NOMO-1 treated with dmso at 0.1 percent for 144 hours (cell line): Measurements from ENCODE around the gene COX6A2.
A peak's percentile ranks its signal among the peaks of the same experiment; 100 is the strongest.
"Not testable (repeated sequence)": the region's sequence is repeated elsewhere in the genome, so short reads cannot be mapped to it uniquely, and the experiment has no call there.

ENCODE experiments used
- DNase-seq: peaks from one replicate; lab custom pipeline; 2025; ENCODE audit not compliant: unreplicated experiment; lab: John Stamatoyannopoulos, UW

Gene COX6A2

DNA sequence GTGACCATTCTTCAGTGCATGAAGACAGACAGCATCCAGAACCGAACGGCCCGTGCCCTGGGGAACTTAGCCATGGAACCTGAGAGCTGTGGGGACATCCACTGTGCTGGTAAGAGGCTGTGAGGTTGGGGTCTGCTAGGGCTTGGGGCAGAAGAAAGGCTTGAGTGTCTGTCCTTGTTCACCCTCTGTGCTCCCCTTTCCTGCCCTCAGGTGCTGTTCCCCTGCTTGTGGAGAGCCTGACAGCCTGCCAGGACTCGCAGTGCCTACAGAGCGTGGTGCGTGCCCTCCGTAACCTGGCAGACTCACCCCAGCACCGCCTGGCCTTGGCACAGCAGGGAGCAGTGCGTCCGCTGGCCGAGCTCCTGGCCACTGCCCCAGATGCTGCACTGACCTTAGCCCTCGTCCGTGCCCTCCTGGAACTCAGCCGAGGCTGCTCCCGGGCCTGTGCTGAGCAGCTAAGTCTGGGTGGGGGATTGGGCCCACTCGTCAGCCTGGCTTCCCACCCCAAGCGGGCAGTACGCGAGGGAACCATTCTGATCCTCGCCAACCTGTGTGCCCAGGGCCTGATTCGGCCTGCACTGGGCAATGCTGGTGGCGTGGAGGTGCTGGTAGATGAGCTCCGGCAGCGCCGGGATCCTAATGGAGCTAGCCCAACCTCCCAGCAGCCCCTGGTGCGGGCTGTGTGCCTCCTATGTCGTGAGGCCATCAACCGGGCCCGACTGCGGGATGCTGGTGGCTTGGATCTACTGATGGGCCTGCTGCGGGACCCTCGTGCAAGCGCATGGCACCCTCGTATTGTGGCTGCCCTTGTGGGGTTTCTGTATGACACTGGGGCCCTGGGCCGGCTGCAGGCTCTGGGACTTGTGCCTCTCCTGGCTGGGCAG is 34.0 kb upstream of the COX6A2 start:
- no peak for DNase-seq

DNA sequence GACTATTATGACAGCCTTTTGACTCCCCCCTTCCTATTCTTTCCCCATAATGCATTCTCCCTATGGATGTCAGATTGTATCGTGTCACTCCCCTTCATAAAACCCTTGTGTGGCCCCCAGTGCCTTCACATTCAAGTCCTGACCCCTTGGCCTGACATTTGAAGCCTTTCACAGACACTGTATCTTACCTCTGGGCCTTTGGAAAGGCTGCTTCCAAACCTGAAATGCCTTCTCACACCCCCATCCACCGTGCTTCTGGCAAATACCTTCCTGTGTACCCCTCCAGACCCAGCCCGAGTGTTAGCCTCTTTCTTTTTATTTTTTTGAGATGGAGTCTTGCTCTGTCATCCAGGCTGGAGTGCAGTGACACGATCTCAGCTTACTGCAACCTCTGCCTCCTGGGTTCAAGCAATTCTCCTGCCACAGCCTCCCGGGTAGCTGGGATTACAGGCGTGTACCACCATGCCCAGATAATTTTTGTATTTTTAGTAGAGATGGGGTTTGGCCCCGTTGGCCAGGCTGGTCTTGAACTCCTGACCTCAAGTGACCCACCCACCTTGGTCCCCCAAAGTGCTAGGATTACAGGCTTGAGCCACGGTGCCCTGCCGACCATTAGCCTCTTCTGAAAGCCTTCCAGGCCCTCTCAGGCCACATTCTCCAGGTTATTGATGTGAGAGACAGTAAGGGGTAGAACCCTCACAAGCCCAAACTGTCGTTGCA is 33.2 kb upstream of the COX6A2 start:
- DNase-seq: no peak

DNA sequence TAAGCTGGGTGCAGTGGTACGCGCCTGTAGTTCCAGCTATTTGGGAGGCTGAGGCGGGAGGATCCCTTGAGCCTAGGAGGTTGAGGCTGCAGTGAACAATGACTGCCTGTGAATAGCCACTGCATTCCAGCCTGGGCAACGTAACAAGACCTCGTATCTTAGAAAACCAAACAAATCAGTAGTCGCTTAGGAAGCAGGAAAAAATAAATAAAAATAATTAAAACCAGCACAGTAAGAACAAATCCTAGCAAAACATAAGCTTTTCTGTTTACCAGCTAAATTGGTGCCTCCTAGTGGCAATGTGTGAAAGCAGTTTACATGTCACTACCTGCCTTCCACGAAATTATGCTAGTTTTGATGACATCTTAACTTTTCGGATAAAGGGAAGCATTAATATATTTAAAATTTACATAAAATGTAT is 32.4 kb upstream of the COX6A2 start:
- DNase-seq: no peak

DNA sequence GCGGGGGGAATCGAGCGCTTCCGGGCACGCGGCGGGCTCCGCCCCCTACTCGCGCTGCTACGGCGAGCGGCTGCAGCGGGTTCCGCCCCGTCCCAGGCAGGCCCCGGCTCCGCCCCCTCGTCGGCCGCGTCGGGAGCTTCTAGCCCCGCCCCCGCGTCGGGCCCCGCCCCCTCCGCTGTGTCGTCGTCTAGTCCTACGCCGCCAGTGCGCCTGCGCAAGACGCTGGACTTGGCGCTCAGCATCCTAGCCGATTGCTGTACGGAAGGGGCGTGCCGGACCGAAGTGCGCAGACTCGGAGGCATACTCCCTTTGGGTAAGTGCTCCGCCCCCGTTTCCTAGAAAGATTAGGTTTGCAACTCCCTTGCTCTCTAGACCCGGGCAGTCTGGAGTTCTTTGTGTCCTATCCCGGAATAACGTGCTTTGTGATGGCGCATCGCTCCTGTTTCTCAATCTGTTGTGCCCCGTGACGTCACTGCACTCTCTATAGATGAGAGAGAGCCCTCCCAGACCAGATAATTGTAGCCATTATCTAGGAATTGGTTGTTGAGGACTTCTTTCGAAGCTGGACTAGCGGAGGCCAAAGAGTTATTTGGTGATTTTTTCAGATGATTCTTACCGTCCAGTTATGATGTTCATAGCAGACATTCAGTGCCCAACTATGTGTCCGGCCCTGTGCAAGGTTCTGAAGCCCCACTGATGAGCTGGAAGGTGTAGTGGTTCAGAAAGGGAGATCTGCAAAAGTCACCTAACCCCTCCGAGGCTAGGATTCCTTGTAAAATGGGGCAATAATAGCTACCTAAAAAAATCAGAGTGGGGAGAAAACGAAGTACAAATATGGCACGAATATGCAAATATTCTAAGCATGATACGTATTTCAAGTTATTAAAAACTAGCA is 31.8 kb upstream of the COX6A2 start:
- DNase-seq: peak; percentile 96

DNA sequence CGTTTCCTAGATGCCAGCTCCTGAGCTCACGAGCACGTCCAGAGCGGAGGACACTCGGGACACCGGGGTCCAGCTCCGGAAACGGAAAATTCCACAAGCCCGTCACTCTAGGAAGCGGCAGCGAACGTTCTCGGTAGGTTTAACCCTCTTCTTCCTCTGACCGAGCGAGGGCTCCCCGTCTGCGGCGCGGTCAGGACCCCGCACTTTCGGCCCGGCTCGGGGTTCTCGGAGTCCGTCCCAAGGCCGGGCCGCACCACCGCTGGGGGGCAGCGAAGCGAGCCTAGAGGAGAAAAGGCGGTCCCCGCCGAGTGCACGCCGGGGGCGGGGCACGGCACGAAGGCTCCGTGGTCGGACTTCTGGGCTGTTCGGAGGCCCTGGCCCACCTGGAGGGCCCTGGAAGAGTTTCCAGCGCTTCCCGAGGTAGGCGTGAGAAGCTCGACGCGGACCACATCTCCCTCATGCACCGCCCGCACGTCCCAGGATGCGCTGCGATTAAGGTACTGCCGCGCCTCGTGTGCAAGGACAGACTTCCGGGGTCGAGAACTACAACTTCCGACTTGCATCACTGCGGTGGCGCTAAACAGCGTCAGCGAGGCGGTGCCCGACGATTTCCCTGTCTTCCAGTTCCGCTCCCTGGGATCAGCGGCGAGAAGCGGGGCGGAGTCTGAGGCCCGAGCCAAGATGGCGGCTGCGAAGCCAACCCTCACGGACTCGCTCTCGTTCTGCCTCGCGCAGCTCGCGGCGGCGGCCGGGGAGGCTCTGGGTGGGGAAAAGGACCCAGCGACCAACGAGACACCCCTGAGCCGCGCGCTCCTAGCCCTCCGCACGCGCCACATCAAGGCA is 30.9 kb upstream of the COX6A2 start, which contains the start of gene ARMC5:
ARMC5 (plus strand) TSS at position 658 of the 843 bp plus-strand sequence; CDS start at position 682, 24 bp downstream.
- DNase-seq: peak; percentile 98

DNA sequence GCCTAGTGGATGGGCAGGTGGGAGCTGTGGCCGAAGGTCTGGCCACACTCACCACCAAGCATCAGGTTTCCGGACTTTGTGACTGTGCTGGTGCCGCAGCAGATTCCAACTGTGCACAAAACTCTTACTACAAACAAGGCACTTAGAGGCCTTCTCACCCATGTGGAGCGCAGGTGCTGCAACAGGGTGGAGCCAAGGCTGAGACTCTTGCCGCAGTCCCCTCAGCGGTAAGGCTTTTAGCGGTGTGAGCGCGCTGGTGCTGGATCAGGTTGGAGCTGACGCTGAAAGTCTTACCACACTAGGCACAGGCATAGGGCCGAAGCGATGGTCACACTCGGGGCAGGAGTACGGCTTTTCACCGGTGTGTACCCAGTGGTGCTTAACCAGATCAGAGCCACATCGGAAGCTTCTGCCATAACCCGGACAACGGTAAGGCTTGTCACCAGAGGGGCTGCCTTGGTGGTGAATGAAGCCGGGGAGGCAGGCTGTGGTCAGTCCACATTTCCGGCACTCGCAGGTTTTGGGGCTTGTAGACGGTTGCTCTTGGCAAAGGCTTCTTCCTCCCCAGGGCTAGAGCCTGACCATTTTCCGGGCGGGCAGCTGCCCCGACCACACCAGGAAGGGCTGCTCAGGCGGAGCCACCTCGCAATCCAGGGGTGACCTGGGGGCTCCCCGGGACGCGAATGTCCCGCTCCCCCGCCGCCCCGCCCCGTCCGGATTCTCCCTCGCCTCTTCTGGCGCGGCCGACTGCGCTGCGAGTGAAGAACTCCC is 30.1 kb upstream of the COX6A2 start:
- DNase-seq: no peak

DNA sequence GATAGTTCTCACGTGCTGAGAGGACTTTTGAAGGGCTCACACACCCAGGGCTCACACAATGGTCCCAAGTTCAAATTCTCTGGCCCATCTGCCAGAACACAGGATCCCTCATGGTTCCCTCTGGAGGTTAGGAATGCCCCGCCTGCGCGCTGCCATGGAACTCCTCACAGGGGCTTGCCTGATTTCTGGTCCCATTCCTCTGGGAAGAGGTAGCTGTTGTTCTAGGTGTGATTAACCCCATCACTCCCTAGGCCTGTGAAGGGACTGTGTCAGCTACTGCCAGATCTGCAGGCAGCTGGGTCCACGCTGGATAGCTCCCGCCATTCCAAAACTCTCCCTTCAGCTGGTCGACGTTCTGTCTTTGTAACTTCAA is 28.8 kb upstream of the COX6A2 start:
- no peak for DNase-seq

DNA sequence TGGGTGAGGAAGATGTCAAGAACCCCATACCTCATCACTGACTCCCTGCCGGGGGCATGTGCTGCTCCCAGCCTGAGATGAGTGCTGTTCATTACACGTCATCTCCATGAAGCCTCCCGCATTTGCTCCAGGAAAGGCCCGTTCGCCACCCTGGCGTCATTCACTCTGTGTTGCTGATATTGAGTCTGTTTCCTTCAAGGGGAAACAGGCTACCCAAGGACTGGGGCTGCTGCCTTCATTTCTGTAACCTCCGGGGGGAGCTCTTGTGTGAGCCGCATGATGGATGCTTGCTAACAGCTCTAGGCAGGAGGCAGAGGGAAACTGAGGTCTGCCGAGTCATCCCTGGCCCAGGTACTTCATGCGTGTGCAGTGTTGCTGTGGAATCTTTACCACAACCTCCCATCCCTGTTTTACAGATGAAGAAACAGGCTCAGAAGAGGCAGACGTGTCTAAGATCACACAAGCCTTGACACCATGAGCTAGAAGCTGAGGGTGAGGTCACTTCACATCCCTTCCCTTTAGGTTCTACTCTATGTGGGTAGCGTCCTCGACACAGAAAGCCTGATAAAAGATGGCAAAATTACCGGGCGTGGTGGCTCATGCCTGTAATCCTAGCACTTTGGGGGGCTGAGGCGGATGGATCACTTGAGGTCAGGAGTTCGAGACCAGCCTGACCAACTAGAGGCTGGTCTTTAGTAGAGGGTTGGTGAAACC is 27.6 kb upstream of the COX6A2 start:
- DNase-seq: no peak

DNA sequence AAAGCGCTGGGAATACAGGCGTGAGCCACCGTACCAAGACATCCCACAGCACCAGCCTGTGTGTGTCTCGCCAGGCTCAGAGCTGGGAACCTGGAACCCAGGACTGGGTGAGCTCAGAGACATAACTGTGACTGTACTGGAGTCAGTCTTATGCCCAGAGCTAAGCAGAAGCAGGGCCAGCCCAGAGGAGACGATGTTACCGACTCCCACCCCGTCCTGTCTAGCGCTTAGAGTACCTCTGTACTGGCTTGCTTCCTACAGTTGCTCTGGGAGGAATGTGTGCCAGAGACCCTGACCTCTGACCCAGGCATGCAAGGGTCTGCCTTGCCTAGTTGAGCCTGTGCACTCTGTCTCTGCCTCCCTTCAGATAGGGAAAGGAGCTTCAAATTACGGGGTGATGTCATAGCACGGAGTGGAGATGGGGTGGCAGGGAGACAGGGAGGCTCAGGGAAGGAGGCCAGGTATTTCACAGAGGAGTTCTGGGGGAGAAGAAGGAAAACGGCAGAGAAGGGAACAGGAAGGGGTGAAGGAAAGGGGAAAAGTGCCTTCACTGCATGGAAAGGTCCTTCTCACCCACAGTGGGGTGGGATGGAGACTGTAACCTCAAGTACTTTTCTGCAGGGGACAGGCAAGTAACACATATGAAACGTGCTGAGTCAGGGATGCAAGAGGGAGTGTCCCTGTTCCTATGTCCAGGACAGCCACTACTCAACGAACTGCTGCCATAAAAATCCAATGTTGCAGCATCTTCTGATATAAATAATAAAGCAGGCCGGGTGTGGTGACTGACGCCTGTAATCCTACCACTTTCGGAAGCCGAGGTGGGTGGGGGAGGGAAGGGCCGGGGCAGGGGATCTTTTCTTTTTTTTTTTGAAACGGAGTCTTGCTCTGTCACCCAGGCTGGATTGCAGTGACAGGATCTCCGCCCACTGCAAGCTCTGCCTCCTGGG is 25.4 kb upstream of the COX6A2 start:
- DNase-seq: peak; percentile 10

DNA sequence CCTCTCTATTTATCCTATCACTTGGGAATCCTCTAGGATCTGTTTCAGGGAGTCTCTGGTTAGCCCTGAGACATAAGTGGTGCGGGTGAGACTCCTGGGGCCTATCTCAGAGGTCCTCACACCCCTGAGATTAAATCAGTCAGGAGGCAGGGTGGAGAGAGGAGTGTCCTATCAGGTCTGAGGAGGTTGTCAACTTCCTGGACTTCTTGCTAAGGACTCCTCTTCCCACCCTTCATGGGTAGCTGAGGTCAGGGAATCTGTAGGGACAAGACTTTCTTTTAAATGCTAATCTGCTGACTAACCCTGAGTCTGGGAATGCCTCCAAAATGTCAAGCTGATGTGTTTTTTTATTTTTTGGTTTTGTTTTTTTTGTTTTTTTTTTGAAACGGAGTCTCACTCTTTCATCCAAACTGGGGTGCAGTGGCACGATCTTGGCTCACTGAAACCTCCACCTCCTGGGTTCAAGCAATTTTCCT is 24.5 kb upstream of the COX6A2 start:
- no peak for DNase-seq

DNA sequence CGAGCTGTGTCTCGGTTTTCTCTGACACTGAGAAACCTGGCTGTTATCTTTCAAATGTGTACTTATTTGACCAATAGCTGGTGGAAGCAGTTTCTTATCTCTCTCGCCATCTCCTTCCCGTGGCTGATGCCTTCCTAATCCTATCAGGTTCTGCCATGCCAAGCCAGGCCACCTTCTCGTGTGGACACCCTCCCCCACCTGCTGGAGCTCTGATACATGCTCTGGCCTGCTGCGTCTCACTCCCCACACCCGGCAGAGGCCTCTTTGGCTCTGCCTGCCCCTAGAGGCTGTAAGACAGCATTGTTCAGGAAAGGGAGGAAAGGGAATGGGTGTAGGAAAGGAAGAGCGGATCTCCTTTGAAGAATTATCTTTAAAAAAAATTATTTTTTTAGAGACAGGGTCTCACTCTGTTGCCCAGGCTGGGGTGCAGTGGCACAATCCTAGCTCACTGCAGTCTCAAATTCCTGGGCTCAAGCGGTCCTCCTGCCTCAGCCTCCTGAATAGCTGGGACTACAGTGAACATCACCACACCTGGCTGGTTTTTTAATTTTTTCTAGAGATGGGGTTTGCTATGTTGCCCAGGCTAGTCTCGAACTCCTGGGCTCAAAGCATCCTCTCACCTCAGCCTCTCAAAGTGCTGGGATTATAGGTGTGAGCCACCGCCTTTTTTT is 23.7 kb upstream of the COX6A2 start:
- DNase-seq: no peak

DNA sequence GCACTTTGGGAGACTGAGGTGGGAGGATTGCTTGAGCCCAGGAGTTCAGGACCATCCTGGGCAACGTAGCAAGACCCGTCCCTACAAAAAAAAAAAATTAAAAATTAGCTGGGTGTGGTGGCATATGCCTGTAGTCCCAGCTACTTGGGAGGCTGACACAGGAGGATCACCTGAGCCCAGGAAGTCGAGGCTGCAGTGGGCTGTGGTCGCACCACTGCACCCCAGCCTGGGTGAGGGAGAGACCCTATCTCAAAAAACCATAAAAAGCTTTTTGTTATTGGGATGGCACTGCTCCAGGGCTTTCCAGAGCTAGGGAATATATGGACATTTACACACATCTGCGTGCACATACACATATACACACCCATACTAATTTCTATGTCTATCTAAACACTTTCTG is 23.0 kb upstream of the COX6A2 start:
- no peak for DNase-seq

DNA sequence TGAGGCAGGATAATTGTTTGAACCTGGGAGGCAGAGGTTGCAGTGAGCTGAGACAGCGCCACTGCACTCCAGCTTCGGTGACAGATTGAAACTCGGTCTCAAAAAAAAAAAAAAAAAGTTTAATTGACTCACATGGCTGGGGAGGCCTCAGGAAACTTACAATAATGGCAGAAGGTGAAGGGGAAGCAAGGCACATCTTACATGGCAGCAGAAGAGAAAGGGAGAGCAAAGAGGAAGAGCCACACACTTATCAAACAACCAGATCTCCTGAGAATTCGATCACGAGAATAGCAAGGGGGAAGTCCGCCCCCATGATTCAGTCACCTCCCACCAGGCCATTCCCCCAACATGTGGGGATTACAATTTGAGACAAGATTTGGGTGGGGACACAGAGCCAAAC is 17.8 kb upstream of the COX6A2 start:
- not testable (repeated sequence) for DNase-seq

DNA sequence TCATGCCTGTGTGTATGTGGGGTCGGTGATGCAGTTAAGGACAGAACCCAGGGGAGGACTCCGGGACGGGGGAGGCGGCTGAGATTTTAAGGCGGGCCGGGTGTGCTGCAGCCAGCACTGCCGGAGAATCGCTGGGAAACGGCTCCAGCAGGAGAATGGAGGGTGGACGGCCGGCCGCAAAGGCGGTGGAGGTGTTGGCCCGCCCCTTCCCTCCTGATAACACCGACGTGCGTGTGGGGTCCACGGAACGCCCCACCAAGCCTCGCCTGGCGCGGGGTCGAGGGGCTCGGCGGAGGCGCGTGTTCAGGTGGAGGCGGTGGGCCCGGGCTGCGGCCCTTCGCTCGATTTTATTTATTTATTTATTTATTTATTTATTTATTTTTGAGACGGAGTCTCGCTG is 13.8 kb upstream of the COX6A2 start:
- no peak for DNase-seq

DNA sequence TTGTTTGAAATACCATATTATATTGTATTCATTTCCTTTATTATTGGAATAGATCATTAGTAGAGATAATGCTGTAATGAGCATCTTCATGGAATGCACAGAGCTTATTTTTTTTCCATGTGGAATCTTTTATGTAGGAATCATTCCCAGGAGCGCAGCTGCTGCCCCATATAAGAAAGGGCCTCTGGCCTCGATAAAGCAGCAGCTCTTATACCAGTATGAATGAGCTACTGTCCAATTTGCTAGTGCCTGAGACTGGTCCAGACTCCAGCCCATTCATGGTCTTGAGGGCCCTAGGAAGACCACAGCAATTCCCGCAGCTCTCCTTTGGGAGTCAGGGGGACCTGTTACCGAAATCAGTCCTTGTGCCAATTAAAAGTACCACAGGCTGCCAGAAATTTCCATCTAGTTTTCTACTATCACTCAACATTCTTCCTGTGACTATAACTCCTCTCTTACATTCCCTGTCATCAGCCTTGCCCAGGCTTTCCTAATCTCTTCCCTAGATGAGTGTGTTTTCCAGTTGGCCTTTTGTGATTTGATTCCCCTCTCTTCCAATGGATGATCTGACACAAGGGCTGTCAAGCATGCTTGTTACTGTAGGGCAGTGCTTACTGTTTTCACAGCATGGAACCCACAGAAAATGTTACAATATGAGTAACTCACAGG is 12.5 kb upstream of the COX6A2 start:
- DNase-seq: no peak

DNA sequence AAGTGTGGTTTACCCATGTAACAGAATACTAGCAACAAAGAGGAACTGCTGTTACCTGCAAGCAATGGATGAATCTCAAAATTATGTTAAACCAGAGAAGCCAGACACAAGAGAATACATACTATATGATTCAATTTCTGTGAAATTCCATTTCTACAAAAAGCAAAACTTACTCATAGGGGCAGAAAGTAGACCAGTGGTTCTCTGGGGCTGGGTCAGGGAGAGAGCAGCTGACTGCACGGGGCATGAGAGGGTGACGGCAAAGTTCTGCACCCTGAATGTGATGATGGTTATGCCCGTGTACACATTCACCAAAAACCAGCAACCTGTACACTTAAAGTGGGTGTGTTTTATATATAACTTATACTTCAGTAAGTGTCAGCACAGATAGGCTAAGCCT is 11.4 kb upstream of the COX6A2 start:
- no peak for DNase-seq

DNA sequence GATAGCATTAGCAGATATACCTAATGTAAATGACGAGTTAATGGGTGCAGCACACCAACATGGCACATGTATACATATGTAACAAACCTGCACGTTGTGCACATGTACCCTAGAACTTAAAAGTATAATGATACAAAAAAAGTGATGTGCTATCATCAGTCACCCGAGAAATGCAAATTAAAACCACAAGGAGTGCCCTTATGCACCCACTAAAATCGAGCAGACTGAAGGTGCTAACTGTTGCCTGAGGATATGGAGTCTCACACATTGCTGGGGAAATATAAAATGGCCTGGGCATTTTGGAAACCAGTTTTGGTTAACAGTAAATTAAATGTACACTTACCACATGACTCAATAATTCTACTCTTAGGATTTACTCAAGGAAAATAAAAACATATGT is 10.9 kb upstream of the COX6A2 start:
- DNase-seq: not testable (repeated sequence)
